Peyer's patch (tissue), 4 donors: ENCODE measurements around the gene WIPF1. TPM values are rescaled to one million over a fixed set of nuclear protein-coding genes. Genes with fewer than 3 reads are reported as not detected.

Source experiments
- DNase-seq, 3 donors: peaks; one replicate each; pipeline ENCODE4 v3.0.0-alpha.2; 2017 to 2019
- H3K27ac ChIP-seq, 4 donors: fragments of 200-600 bp; sonication (generic); one replicate each; pipeline ENCODE4 v1.5.1; 2016 to 2019
- H3K27me3 ChIP-seq, 2 donors: fragments of 200-600 bp; sonication (generic); one replicate each; pipeline ENCODE4 v1.5.1; 2019
- H3K36me3 ChIP-seq, 3 donors: fragments of 200-600 bp; sonication (generic); one replicate each; pipeline ENCODE4 v1.5.1; 2016 to 2019
- H3K4me1 ChIP-seq, 4 donors: fragments of 200-600 bp; sonication (generic); one replicate each; pipeline ENCODE4 v1.5.1; 2016 to 2019
- H3K4me3 ChIP-seq, 4 donors: fragments of 200-600 bp; sonication (generic); 1 replicate in 3 of 4; 2 replicates in 1 of 4; pipeline ENCODE4 v1.5.1; 2016 to 2019; ENCODE audit warnings: mild to moderate bottlenecking in 1 of 4
- H3K9me3 ChIP-seq, 4 donors: fragments of 200-600 bp; sonication (generic); one replicate each; pipeline ENCODE4 v1.5.1; 2016 to 2019; ENCODE audit warnings: mild to moderate bottlenecking in 1 of 4
- POLR2A ChIP-seq, 2 donors: fragments of 450-650 bp; IDR thresholded peaks; one replicate each; pipeline ENCODE4 v1.5.1; 2017; ENCODE audit warnings: antibody characterized with exemption in 2 of 2, mild to moderate bottlenecking in 2 of 2, moderate library complexity in 2 of 2
- total RNA-seq, 4 donors: library from RNA; depleted of rRNA; stranded (reverse); fragments of >200 nt; gene quantifications; one replicate each; pipeline ENCODE4 v1.1.0, GENCODE V29; 2016
- TF ChIP-seq, protein P1 (sequence below), 6 experiments: fragments of 450-650 bp in 4 of 6; fragments of 200-600 bp in 2 of 6; sonication (generic) in 1 of 6; IDR thresholded peaks; one replicate each; pipeline ENCODE4 v1.5.1; 2017 to 2019; ENCODE audit warnings: antibody characterized with exemption in 6 of 6, mild to moderate bottlenecking in 3 of 6, moderate library complexity in 1 of 6

WIPF1 gene
- total RNA-seq, 4 donors from 2014 or later = 7.4 to 81.7 (median 17.3) TPM

DNA sequence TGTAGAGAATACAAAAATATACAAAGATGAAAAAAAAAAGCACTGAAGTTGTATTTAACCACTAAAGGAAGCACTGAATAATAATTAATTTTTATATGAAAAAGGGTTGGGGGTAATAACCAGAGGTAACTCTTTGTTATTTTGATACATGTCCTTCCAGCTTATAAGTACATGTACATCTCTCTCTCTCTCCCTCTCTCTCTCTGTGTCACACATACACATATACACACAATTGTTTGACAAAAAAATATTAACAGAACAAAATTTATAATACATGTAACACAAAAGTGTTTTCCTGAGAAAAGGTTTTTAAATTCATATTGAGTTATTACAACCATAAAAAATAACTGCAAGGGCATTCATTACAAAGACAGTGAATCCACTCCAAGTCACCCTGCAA is 4.6 kb downstream of the WIPF1 start:
- Histone ChIP-seq H3K27ac (peak overlapping the region; percentile 69 to 93 (median 84)), H3K36me3 (no peaks in the 10 kb centered on the region), H3K27me3 (no peaks in the 10 kb centered on the region), H3K9me3 (no peaks in the 10 kb centered on the region), H3K4me1 (peaks cover 0 to 35% (median 9%) of the 10 kb centered on the region in 4 donors), H3K4me3 (peak overlapping the region in 2 of 4 donors; percentile 5 to 45)
- TF ChIP-seq POLR2A (IDR thresholded peaks at IDR 0.05) = no peak
- TF ChIP-seq, protein P1, sequence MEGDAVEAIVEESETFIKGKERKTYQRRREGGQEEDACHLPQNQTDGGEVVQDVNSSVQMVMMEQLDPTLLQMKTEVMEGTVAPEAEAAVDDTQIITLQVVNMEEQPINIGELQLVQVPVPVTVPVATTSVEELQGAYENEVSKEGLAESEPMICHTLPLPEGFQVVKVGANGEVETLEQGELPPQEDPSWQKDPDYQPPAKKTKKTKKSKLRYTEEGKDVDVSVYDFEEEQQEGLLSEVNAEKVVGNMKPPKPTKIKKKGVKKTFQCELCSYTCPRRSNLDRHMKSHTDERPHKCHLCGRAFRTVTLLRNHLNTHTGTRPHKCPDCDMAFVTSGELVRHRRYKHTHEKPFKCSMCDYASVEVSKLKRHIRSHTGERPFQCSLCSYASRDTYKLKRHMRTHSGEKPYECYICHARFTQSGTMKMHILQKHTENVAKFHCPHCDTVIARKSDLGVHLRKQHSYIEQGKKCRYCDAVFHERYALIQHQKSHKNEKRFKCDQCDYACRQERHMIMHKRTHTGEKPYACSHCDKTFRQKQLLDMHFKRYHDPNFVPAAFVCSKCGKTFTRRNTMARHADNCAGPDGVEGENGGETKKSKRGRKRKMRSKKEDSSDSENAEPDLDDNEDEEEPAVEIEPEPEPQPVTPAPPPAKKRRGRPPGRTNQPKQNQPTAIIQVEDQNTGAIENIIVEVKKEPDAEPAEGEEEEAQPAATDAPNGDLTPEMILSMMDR (IDR thresholded peaks at IDR 0.05) = no peak
- no peak for DNase-seq

DNA sequence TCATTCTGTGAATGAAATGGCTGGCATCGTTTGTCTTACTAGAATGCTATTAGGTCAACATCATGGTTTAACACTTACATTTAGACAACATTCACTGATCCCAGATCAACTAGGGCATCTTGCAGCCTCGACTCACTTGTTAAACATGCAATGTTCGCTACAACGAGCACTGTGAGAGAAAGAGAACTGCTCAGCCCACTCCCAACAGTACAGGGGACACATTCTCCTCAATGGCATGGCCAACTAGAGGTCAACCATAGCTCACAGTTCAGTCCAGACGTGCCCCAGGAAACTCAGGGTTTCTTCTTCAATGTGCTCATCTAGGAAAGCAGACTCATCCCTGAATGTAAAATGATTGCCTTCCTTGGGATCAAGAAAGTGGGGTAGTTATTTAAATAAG is 5.9 kb downstream of the WIPF1 start:
- peak overlapping the region; percentile 29 to 86 (median 51) for H3K27ac ChIP-seq
- peaks cover 0 to 35% (median 9%) of the 10 kb centered on the region in 4 donors for H3K4me1 ChIP-seq
- no peak for DNase-seq
- no peaks in the 10 kb centered on the region for H3K27me3 ChIP-seq
- TF ChIP-seq POLR2A (IDR thresholded peaks at IDR 0.05) = no peak
- H3K36me3 ChIP-seq = no peaks in the 10 kb centered on the region
- H3K4me3 ChIP-seq = no peak overlapping the region
- H3K9me3 ChIP-seq = no peaks in the 10 kb centered on the region

DNA sequence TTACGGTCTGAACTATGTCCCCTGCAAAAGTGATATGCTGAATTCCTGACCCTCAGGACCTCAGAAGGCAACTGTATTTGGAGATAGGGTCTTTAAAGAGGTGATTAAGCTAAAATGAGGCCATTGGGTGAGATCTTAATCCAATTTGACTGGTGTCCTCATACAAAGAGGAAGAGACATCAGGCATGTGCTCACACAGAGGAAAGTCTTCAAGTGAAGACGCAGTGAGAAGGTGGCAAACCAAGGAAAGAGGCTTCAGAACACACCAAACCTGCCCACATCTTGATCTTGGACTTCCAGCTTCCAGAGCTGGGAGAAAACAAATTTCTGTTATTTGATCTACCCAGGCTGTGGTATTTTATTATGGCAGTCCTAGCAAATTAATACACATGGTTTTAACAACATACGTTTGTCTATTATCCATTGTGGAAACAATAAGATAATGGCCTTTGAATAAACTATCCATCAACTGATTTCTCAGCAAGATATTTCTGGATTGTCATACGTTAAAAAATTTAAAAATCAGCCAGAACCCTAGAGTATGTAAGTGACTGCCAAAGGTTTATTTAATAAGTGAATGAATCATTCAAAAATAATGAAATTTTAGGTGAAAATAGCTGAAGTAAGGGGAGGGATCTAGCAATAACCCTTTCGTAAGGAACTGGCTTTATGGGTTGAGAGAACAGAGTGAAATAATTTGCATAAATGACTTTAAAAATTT is 6.5 kb downstream of the WIPF1 start:
- Histone ChIP-seq H3K4me3 (no peak overlapping the region), H3K27ac (peak overlapping the region in 3 of 4 donors; percentile 1 to 86 (median 25)), H3K4me1 (peaks cover 0 to 35% (median 12%) of the 10 kb centered on the region in 4 donors), H3K27me3 (no peaks in the 10 kb centered on the region), H3K36me3 (no peaks in the 10 kb centered on the region), H3K9me3 (no peaks in the 10 kb centered on the region)
- DNase-seq = no peak
- TF ChIP-seq, protein P1 (IDR thresholded peaks at IDR 0.05) = no peak
- TF ChIP-seq POLR2A (IDR thresholded peaks at IDR 0.05) = no peak

DNA sequence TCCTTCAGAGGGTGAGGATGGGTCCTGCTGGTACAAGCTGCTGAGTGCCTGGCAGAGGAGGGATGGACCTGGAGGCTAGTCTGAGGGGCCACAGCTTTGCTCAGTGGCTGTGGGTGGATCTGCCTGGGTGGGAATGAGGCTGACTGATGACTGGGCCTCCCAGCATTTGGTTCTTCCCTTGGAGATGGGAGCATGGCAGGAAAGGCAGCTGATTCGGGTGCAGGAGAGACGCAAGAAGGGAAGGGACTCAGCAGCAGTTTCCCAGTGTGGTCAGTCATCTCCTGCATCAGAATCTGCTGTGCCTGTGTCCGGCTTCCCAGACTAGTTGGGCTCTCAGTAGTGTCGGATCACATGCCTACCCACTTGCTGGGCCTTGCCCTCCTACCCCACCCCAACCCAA is 7.3 kb downstream of the WIPF1 start:
- Histone ChIP-seq H3K9me3 (no peaks in the 10 kb centered on the region), H3K4me1 (peaks cover 0 to 35% (median 12%) of the 10 kb centered on the region in 4 donors), H3K4me3 (no peak overlapping the region), H3K27ac (peak overlapping the region in 3 of 4 donors; percentile 25 to 86 (median 48)), H3K36me3 (no peaks in the 10 kb centered on the region), H3K27me3 (no peaks in the 10 kb centered on the region)
- TF ChIP-seq, protein P1 (IDR thresholded peaks at IDR 0.05) = no peak
- TF ChIP-seq POLR2A (IDR thresholded peaks at IDR 0.05) = no peak
- no peak for DNase-seq

- DNase-seq = no peak
- no peaks in the 10 kb centered on the region for H3K27me3 ChIP-seq
- H3K27ac ChIP-seq = peak overlapping the region in 1 of 4 donors; percentile 46
- H3K4me1 ChIP-seq = peaks cover 0 to 35% (median 14%) of the 10 kb centered on the region in 4 donors
- H3K9me3 ChIP-seq = no peaks in the 10 kb centered on the region
- peak overlapping the region in 1 of 4 donors; percentile 4 for H3K4me3 ChIP-seq
- no peak for TF ChIP-seq POLR2A (IDR thresholded peaks at IDR 0.05)
- TF ChIP-seq, protein P1 (IDR thresholded peaks at IDR 0.05) = no peak
- no peaks in the 10 kb centered on the region for H3K36me3 ChIP-seq
Observed at GRCh38 chr2:174589334-174589733, 8.3 kb downstream of the WIPF1 start.

- Histone ChIP-seq H3K4me1 (peaks cover 0 to 35% (median 14%) of the 10 kb centered on the region in 4 donors), H3K27me3 (no peaks in the 10 kb centered on the region), H3K9me3 (no peaks in the 10 kb centered on the region), H3K27ac (peak overlapping the region in 1 of 4 donors; percentile 46), H3K36me3 (no peaks in the 10 kb centered on the region), H3K4me3 (no peak overlapping the region)
- TF ChIP-seq, protein P1 (IDR thresholded peaks at IDR 0.05) = no peak
- TF ChIP-seq POLR2A (IDR thresholded peaks at IDR 0.05) = no peak
- no peak for DNase-seq
Observed at GRCh38 chr2:174588463-174588862, 9.1 kb downstream of the WIPF1 start.
